Coronary artery (tissue), 2 donors: ENCODE data around the gene MATCAP1.
A peak's percentile ranks its signal among the peaks of the same experiment; 100 is the strongest.

Experiments used
- DNase-seq: peaks from one replicate; pipeline ENCODE4 v3.0.0-alpha.2; 2017; ENCODE audit warnings: low spot score
- H3K27ac ChIP-seq, 2 donors: fragments of 200-600 bp; sonication (generic); one replicate each; pipeline ENCODE4 v1.5.1; 2016 to 2019
- H3K4me3 ChIP-seq: fragments of 200-600 bp; sonication (generic); 2 replicates; pipeline ENCODE4 v1.5.1; 2016; ENCODE audit warnings: mild to moderate bottlenecking, moderate library complexity
- TF ChIP-seq, protein P1 (sequence below): fragments of 200-600 bp; sonication (generic); IDR thresholded peaks from one replicate; pipeline ENCODE4 v1.5.1; 2019; ENCODE audit warnings: antibody characterized with exemption

Gene MATCAP1

DNA sequence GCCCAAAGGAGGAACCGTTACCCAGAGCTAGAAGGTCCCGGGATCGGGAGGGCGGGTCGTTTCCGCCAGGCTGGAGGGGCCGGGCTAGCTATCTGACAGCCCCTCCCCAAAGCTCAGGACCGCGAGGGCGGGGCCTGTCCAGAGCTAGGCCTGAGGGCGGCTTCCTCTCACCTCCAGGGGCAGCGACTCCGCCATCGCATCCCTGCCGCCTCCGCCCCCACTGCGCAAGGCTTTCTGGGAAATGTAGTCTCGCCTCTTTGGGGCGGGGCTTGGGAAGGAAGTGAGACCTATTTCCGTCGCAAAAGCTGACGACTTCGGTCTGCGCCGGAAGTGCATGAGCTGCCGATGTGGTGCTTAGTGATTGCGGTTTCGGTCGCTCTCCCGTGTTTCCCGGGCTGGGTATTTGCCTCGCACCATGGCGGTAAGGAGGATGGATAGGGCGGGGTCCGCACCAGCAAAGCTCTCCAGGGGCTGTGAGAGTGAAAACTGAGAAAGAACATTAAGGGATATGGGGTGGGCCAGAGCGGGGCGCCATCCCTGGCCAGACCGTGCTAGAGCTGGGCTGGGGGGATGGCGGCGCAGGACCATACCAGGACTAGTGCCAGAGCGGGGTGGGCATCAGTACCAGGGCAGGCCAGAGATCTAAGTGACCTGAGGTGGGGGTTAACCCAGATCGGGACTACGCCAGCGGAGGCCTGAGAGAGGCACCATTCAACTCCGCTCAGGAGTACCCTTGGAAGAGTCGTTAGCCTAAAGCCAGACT lies 43.2 kb upstream of the MATCAP1 start, which contains the start of gene TMEM208:
Gene TMEM208, plus strand, starts transcription at position 327 of the 763 bp plus-strand sequence. Its CDS starts 89 bp downstream, at position 416.
- TF ChIP-seq, protein P1, sequence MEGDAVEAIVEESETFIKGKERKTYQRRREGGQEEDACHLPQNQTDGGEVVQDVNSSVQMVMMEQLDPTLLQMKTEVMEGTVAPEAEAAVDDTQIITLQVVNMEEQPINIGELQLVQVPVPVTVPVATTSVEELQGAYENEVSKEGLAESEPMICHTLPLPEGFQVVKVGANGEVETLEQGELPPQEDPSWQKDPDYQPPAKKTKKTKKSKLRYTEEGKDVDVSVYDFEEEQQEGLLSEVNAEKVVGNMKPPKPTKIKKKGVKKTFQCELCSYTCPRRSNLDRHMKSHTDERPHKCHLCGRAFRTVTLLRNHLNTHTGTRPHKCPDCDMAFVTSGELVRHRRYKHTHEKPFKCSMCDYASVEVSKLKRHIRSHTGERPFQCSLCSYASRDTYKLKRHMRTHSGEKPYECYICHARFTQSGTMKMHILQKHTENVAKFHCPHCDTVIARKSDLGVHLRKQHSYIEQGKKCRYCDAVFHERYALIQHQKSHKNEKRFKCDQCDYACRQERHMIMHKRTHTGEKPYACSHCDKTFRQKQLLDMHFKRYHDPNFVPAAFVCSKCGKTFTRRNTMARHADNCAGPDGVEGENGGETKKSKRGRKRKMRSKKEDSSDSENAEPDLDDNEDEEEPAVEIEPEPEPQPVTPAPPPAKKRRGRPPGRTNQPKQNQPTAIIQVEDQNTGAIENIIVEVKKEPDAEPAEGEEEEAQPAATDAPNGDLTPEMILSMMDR: no peak
- H3K27ac ChIP-seq: peak within 1 kb of the TSS; percentile 89 to 90
- DNase-seq: peak; percentile 98
- peak within 1 kb of the TSS; percentile 90 for H3K4me3 ChIP-seq

GRCh38 chr16:67226295-67226803 lies 42.6 kb upstream of the MATCAP1 start:
- Histone ChIP-seq H3K27ac (peak overlapping the region; percentile 89 to 90), H3K4me3 (peak overlapping the region; percentile 90)
- TF ChIP-seq, protein P1: no peak
- DNase-seq: no peak

DNA sequence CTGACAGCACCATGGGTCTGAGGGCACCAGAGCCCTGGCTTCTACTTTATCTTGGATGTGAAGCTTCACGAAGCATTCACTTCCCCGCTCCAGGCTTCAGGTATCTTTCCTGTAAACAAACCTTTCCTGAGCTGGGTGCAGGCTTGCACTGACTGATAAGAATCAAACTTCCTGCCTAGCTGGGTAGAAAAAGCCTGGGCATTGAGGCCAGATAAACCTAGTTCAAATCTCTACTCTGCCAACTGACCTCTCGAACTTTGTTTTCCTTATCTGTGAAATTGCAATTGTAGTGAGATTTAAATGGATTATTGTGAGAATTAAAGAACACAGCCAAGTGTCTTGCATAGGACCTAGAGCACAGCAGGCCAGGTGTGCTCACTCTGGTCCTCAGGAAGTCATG lies 40.2 kb upstream of the MATCAP1 start:
- no peak overlapping the region for H3K4me3 ChIP-seq
- no peak for DNase-seq
- no peak overlapping the region for H3K27ac ChIP-seq
- TF ChIP-seq, protein P1: no peak

DNA sequence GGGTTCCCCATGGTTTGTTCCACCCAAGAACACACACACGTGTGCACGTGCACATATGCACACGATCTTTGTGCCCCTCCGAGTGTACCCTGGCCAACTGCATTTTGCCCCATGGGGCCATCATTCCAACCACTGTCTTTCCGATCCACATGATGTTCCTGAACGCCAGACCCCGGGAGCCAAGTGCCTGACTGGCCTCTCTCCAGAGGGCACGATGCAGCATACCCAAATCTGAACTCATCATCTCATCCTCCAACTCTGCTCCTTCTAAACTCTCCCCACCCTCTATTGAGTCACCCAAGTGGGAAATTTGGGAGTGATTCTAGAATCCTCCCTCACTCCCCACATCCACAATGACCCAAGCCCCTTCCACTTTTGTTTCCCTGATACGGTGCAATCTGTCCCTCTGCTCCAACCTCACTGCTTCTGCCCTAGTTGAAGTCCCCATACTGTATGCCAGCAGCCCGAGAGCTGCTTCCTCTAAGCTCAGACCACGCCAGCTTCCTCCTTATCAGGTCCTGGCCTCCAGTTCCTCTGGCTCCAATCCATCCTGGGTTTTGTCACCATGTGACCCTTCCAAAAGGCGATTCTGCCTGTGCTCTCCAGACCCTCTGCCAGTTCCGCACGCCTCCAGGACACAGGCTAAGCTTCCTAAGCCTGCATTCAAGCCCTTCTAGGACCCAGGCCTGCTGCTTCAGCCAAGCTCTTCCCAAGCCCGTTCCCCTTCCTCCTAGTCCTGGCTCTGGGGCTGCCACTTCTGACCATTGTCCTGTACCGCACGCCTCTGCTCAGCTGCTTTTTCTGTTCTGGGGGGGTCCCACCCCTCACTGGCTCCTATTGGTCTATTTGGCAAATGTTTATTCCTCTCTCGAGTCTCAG lies 33.1 kb upstream of the MATCAP1 start:
- DNase-seq: no peak
- Histone ChIP-seq H3K4me3 (no peak overlapping the region), H3K27ac (peak overlapping the region in 1 of 2 donors; percentile 69)
- TF ChIP-seq, protein P1: no peak

- H3K27ac ChIP-seq: peak overlapping the region in 1 of 2 donors; percentile 69
- H3K4me3 ChIP-seq: no peak overlapping the region
- no peak for DNase-seq
- TF ChIP-seq, protein P1: no peak
Measured at GRCh38 chr16:67215706-67216105, 31.9 kb upstream of the MATCAP1 start.

- Histone ChIP-seq H3K4me3 (no peak overlapping the region), H3K27ac (no peak overlapping the region)
- no peak for DNase-seq
- TF ChIP-seq, protein P1: no peak
Measured at GRCh38 chr16:67213197-67214019, 29.6 kb upstream of the MATCAP1 start.
